GM18907 (cell line): ENCODE data around the gene RPS6KA5.
"Not testable (repeated sequence)": the region's sequence is repeated elsewhere in the genome, so short reads cannot be mapped to it uniquely, and the experiment has no call there.

Experiments used
- ATAC-seq: cut with Tn5 transposase; IDR thresholded peaks from one replicate; pipeline ENCODE4 v1.9.1; 2021; ENCODE audit warnings: mild to moderate bottlenecking, moderate library complexity; ENCODE audit not compliant: unreplicated experiment

Gene RPS6KA5

GRCh38 chr14:90839024-90839888, 221.2 kb downstream of the RPS6KA5 start:
- no peak for ATAC-seq

GRCh38 chr14:90838531-90838930, 221.9 kb downstream of the RPS6KA5 start:
- ATAC-seq = not testable (repeated sequence)

- no peak for ATAC-seq
Observed at GRCh38 chr14:90837355-90837754, 223.1 kb downstream of the RPS6KA5 start.

DNA sequence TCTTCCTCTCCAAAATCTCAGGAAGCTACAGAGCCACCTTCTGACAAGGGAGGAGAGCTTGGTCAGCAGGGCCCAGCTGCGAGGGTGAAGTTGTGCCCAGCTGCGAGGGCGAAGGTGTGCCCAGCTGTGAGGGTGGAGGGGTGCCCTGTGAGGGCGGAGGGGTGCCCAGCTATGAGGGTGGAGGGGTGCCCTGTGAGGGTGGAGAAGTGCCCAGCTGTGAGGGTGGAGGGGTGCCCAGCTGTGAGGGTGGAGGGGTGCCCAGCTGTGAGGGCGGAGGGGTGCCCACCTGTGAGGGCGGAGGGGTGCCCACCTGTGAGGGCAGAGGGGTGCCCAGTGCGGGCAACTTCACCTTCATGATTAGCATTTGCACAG, 223.8 kb downstream of the RPS6KA5 start:
- no peak for ATAC-seq

DNA sequence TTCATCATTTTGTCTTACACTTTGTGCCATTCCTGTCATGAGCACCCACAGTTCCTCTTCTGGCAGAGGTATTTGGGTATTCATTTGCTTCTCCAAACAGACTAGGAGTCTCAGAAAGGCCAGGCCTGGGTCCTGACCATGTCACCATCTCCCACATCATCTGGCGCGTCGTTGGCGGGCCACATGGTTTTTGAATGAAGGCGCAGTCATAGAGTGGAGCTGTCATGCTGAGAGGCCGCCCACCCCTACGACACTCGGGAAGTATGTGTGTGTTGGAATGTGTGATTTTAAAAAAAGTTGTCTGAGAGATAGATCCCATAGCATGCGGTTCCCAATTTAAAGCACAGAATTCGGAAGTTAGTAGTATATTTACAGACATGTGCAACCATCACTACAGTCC, 228.6 kb downstream of the RPS6KA5 start:
- no peak for ATAC-seq

GRCh38 chr14:90830931-90831701, 229.3 kb downstream of the RPS6KA5 start:
- no peak for ATAC-seq

- ATAC-seq = no peak
Observed at GRCh38 chr14:90829677-90830076, 230.8 kb downstream of the RPS6KA5 start.

DNA sequence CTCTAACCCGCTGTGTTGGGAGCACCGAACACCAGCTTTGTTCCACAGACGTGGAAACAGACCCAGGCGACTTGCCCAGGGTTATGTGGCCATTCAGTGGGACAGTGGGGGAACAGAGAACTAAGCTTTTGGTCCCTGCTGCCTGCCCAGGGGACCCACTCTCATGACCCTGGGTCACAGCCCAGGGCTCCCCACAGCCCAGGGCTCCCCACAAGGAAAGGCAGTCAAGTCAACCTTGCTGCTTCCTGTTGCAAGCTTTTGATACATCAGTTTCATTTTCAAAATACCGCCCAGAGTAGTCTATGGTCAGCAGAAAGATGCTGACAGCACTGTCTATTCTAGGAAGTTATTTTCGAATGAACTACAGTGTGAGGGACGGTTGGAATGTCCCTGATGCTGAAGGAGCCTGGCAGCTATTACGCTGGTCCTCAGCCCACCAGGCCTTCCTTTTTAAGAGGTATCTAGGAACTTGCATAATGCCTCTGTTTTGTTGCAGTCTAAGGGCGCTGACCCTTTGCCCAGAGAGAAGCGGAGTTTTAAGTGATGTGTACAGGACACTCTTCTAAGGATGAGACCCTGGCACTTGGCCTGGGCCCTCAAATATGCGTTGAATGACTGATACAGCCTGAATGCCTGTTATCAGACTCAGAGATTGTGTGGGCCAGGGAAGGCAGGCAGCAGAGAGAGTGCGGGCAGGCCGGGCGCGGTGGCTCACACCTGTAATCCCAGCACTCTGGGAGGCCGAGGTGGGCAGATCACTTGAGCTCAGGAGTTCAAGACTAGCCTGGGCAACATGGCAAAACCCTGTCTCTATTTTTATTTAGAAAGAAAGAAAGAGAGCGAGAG, 231.6 kb downstream of the RPS6KA5 start:
- peak; percentile 51 for ATAC-seq

DNA sequence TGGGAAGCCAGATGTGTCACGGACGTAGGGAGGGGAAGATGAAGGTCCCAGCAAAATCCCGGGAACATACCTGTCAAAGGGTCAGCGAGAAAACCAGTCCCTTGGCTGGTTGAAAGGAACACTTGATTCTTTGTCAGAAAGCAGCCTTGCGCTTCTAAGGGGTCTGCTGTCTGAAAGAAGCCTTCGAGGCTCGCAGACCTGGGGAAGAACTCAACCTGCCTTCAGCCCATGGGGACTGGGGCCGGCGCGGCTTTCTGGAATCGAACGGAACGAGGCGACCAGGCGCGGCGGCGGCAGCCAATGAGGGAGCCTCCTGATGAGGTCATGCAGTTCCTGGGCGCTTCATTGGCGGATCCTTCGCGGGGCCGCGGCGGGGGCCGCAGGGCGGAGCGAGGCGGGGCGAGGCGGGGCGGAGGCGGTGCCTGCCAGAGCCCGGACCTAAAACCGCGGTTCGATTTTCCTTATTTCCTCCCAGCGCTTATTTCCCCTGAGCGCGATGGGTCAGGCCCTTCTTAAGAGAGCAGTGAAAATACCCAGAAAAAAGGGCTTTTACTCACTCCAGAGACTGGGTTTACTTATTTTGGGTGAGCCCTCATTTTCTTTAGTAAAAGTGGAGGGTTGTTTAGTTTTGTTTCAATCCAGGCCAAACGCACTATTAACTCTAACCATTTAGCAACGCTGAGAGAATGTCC, 232.4 kb downstream of the RPS6KA5 start:
- peak; percentile 99 for ATAC-seq

- not testable (repeated sequence) for ATAC-seq
Observed at GRCh38 chr14:90823542-90823941, 236.9 kb downstream of the RPS6KA5 start.

DNA sequence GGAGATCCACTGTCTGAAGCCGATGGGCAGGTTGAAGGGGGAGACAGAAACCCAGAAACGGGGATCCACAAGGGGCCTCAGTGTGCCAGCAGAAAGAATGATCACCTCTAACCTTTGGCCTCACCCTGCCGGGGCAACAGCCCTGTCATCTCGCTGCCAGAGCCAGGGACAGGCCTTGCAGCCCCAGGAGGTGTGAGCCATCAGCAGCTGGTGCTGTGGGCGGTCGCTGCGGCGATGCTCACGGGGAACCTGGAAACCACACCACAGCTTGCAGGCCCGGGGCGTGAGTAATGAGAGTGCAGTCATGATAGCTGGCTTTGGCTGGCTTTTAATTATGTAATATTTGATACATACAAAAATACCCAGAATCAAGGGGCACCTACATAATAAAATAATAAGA, 239.5 kb downstream of the RPS6KA5 start:
- ATAC-seq = peak; percentile 83

DNA sequence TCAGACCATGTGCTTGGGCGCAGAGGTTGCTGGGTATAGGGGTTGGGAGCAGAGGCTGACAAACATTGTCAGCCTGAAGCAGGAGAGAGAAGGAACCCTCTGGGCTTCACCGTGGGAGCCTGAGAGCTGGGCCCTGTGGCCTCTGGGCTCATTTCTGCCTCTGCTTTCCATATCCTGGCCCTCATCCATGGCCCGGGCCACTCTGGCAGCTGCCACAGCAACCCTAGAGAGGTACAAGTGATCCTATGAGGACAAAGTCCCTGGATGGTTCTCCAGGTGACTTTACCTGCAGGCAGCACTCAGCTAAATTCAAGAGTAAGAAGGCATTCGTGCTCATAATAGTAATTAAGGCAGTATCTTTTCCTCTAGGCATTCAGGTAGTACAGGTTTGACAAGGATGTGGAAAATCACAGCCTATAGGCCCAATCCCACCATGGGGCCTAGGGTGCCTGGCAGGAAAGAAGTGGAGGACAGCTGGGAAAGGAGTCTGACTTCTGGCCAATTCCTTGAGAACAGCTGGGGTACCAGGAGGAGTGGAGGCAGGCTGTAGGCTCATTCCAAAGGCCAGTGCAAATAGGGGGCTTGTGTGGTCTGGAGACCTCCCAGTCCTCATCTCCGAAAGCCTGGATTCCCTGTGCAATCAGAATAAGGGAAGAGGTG, 240.6 kb downstream of the RPS6KA5 start:
- no peak for ATAC-seq

GRCh38 chr14:90818715-90819114, 241.7 kb downstream of the RPS6KA5 start:
- ATAC-seq = no peak

DNA sequence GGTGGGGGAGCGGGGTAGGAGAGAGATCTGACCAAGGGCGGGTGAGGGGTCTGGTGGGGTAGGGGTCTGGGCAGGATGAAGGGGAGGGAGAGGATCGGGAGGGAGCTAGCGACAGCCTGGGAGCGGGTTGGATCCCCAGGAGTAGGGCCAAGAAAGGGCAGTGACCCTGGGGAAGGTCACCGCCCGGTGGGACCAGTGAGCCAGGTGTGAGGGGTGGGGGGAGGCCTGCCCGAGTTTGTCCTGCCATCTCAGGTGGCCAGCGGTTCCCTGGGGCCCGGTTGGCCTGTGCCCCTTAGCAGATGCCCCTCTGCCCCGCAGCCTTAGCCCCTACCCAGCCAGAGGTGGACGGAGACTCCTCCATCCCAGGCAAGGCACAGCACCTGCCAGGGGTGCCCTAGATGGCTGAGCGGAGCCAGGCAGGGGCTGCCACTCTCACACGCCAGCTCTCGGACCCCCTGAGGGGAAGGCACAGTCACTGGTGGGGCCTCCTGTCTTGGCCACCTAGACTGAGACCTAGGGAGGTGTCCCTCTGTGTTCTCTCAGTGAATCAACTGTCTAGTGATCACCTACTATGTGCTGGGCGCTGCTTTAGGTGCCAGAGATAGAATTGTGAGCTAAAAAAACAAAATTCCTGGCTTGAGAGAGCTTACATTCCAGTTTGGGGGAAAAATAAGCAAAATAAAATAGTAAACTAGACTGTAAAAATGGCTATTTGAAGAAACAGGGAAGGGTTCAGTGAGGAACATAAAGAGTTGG, 243.6 kb downstream of the RPS6KA5 start:
- no peak for ATAC-seq

DNA sequence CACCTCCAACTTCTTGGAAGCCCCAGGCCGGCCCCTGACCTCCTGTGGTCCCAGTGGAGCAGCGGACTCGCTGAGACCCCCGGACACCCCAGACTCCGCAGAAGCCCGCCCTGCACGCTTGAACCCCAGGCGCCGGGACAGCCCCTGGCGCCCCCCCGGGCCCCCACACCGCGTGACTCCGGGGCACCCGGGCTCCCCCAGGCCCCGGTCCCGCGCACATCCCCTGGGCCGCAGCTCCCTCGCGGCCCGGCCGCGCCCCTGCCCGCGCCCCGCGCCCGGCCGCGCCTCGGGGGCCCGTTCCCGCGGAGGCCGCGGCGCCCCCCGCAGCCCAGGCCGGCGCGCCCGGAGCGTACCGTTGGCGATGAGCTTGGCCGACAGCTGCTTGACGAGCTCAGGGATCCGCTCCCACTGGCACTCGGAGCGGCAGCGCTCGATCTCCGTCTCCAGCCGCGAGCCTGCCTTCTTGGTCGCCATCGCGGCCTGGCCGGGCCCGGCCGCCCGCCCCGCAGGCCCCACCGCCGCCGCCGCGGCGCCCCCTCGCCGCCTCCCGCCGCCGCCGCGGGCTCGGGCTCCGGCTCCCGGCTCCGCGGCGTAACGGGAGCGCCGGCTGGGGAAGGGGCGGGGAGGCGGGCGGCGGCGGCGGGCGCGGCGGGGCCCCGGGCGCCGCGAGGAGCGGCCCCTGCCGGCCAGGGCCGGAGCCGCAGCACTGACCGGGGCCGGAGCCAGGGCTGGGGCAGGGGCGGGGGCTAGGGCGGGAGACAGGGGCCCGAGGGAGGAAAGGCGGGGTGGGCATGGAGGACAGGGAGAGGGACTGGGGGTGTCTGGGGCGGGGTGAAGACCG, 244.4 kb downstream of the RPS6KA5 start, which contains the start of gene TTC7B:
TTC7B (minus strand) TSS at position 609 of the 841 bp plus-strand sequence; CDS start at position 474, 135 bp downstream.
- ATAC-seq = peak; percentile 57

DNA sequence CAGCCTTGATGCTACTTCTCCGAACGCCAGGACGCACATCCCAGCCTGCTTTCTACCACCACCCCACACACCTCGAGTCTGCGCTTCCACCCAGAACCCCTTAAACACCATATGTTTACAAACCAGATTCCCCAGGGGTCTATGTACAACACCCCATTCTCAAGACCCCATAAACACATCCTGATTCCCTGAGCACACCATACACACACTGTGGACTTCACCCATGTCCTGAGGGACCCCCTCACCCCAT, 244.9 kb downstream of the RPS6KA5 start:
- no peak for ATAC-seq

- ATAC-seq = no peak
Observed at GRCh38 chr14:90814806-90815571, 245.5 kb downstream of the RPS6KA5 start.

GRCh38 chr14:90813442-90813841, 247.0 kb downstream of the RPS6KA5 start:
- no peak for ATAC-seq
